ENCODE data around the gene ETFA. TPM values are rescaled to one million over a fixed set of nuclear protein-coding genes. Genes with fewer than 3 reads are reported as not detected.

The ETFA gene
- total RNA-seq, 2 experiments from 2014 or later = 166 to 168 TPM

DNA sequence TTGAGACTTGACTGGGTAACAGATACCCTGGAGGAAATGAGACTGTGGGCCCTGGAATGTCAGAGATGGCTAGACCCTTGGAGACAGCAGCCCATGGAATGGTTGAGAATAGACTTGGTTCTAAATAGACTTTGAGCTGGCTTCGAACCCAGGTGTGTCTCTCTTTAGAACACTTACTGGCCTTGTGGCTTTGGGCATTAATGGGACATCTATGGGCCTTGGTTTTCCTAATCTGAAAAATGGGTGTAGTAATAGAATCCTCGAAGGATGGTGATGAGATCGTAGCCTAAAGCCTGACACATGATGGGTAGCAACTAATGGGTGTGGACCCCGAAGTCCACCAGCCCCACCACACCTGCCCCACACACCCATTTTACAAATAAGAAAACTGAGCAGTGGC is 132.2 kb downstream of the ETFA start:
- Mint-ChIP-seq H3K27me3 (peaks cover 34% of the 10 kb centered on the region), H3K4me1 (peaks cover 1% of the 10 kb centered on the region), H3K27ac (no peak overlapping the region), H3K9me3 (no peaks in the 10 kb centered on the region), H3K4me3 (no peak overlapping the region), H3K36me3 (no peaks in the 10 kb centered on the region)
- no peak for DNase-seq

DNA sequence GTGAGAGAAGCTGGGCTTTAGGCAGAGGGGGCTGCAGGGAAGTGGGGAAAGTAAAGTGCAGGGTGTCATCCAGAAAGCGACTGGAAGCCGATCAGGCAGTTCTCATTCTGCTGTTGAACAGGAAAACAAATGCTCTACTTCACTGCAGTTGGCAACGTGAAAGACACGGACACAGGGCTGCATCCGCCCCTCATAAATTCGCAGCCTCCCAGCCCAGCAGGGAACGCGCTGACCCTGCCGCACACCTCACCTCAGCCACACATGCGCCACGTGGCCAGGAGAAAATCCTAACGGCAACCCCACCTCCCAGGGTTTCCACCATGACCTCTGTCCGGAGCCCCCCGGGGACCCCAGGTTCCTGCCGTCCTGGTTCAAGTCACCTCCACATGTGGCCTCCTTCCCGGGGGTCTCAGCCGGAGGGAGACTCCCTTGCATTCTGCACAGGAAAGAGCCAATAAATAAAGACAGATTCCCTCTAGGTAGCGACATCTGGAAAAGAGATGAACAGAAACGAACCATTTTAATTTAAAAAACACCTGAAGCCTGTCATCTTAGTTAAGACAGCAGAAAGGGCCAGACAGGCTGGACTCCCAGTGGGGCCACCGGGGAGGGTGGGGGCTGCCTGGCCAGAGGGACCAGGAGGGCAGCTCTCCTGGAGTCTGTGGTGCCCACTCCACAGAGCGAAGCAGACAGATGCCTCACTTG is 132.8 kb downstream of the ETFA start:
- Mint-ChIP-seq H3K9me3 (no peaks in the 10 kb centered on the region), H3K27ac (no peak overlapping the region), H3K4me3 (no peak overlapping the region), H3K4me1 (peaks cover 1% of the 10 kb centered on the region), H3K27me3 (peaks cover 28% of the 10 kb centered on the region), H3K36me3 (no peaks in the 10 kb centered on the region)
- DNase-seq = no peak

DNA sequence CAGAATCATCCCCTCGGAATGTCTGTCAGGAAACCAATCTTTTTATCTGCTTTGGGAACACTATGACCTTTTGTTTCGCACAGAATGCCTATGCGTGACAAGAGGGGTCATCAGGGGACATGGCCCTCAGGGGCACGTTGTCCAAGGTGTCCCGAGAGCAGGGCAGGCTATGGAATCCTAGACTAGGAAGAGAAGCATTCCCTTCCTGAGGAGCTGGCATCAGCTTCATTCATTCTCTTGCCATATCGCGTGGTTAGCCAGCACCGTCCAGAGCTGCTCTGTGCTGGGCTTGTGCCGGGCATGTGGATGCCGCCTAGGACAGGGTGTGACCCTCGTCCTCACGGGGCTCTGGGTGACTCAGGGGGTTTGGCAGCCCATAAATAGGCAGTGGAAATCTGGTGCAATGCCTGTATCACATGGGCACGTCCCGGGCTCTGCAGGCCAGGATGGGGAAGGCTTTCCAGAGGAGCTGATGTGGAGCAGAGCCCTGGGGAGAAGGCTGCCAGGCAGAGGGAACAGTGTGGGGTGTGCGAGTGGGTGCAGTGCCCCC is 133.7 kb downstream of the ETFA start:
- no peak overlapping the region for H3K27ac Mint-ChIP-seq
- H3K27me3 Mint-ChIP-seq = peaks cover 33% of the 10 kb centered on the region
- no peak for DNase-seq
- no peaks in the 10 kb centered on the region for H3K9me3 Mint-ChIP-seq
- H3K4me3 Mint-ChIP-seq = no peak overlapping the region
- no peaks in the 10 kb centered on the region for H3K36me3 Mint-ChIP-seq
- peaks cover 1% of the 10 kb centered on the region for H3K4me1 Mint-ChIP-seq

DNA sequence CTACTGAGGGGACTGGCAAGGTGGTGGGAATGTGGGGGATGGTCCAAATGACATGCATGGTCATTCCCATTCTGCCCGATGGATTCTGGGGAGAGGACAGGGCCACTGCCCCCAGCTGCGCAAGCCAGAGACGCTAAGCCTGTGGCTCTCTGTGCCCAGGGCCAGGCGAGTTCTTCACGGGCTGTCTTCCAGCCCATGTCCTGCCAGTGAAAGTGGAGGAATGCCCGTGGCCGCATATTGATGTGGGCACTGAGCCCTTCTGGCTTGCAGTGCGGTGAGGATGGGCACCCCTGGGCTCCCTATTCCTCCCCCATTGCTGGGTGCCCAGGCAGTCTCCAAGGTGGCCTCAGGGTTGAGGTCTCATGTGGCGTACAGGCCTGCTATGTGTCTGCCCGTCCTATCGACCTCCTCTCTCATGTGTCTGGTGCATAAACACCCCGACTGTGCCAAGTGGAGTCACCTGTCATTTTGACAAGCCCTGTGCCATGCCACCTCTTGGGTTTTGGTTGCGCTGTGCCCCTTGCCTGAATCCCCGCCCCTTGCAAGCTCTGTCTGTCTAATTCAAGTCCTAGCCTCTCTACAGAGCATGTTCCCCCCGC is 134.7 kb downstream of the ETFA start:
- Mint-ChIP-seq H3K9me3 (no peaks in the 10 kb centered on the region), H3K27ac (no peak overlapping the region), H3K4me1 (peaks cover 1% of the 10 kb centered on the region), H3K4me3 (no peak overlapping the region), H3K27me3 (peaks cover 33% of the 10 kb centered on the region), H3K36me3 (no peaks in the 10 kb centered on the region)
- no peak for DNase-seq

DNA sequence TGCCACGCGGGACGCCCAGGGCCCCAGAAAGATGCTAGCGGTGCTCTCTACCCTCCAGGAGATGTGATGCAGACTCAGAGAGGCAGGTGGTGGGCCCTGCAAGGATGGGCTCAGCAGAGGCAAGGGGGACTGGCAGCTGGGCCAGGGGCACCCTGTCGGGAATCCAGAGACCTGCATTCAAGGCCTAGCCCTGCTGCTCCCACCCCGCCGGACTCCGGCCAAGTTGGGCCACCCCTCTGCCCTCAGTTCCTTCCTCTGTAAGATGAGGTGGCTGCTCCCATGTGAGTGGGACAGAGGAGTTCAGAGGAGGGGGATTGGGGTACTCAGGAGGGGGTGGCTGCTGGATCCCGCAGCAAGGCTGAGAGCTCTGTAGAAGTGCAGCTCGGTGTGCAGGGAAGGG is 135.2 kb downstream of the ETFA start:
- no peaks in the 10 kb centered on the region for H3K36me3 Mint-ChIP-seq
- no peak for DNase-seq
- H3K4me1 Mint-ChIP-seq = no peaks in the 10 kb centered on the region
- peaks cover 28% of the 10 kb centered on the region for H3K27me3 Mint-ChIP-seq
- H3K27ac Mint-ChIP-seq = no peak overlapping the region
- no peak overlapping the region for H3K4me3 Mint-ChIP-seq
- H3K9me3 Mint-ChIP-seq = no peaks in the 10 kb centered on the region

DNA sequence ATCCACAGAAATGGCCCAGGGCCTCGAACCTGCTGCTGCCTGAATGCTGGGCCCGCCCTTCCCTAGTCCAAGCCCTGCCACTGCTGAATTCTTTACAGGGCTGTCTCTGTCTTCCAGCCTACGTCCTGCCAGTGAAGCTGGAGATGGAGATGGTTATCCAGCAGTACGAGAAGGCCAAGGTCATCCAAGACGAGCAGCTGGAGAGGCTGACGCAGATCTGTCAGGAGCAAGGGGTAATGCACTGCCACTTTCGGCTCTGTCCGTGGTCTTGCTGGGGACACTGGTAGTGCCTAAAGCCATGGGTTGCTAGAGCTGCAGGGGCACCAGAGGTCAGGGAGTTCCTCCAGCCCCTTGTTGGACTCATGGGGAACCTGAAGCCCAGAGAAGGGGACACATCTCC is 135.8 kb downstream of the ETFA start:
- Mint-ChIP-seq H3K4me1 (no peaks in the 10 kb centered on the region), H3K9me3 (no peaks in the 10 kb centered on the region), H3K27me3 (peaks cover 27% of the 10 kb centered on the region), H3K27ac (no peak overlapping the region), H3K36me3 (no peaks in the 10 kb centered on the region), H3K4me3 (no peak overlapping the region)
- no peak for DNase-seq

DNA sequence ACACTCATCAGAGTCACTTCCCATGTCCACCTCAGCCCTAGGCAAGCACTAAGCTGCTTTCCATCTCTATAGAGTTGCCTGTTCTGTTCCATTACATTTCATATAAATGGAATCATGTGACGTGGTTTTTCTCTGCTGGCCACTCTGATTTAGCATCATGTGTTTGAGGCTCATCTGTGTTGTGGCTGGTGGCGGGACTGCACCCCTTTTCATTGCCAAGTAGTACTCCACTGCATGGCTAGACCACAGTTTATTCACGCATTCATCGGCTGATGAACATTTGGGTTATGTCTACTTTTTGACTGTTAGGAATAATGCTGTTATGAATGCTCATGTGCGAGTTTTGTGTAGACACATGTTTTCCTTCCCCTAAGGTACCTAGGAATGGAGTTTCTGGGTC is 136.6 kb downstream of the ETFA start:
- Mint-ChIP-seq H3K4me3 (no peak overlapping the region), H3K9me3 (no peaks in the 10 kb centered on the region), H3K27me3 (peaks cover 27% of the 10 kb centered on the region), H3K4me1 (no peaks in the 10 kb centered on the region), H3K27ac (no peak overlapping the region), H3K36me3 (no peaks in the 10 kb centered on the region)
- no peak for DNase-seq

DNA sequence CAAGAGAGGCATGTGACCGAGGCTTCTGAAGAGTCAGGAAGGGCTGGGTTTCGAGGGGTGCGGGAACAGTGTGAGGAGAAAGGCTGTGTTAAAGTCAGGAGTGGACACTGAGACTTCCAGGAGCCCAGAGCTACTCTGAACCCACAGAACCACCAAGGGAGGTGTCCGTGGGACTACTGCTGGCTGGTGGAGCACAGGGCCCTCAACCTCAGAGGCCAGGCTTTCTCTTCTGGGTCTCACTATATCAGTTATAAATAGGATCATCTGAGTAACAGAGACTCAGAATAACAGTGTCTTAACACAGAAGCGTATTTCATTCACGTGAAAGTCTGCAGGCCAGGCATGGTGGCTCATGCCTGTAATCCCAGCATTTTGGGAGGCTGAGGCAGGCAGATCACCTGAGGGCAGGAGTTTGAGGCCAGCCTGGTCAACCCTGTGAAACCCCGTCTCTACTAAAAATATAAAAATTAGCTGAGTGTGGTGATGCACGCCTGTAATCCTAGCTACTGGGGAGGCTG is 137.9 kb downstream of the ETFA start:
- Mint-ChIP-seq H3K36me3 (no peaks in the 10 kb centered on the region), H3K9me3 (no peaks in the 10 kb centered on the region), H3K27ac (no peak overlapping the region), H3K4me1 (no peaks in the 10 kb centered on the region), H3K4me3 (no peak overlapping the region), H3K27me3 (peaks cover 25% of the 10 kb centered on the region)
- DNase-seq = no peak

DNA sequence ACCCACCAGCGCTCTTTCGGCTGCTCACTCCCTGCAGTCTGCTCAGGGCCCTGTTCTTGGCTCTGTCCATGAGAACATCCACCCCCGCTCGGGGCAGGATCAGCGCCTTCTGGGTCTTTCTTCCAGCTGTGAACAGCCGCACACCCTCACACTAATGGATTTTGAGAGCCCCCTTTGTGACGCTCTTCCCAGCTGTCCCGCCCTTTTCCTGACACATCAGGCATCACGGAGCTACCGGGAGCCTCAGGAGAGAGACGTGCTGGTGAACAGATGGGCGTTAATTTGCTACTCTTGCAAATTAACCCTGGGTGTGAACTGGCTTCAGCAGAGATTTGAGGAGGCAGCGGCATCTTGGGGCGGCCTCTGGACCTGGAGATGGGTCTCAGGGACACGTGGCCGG is 138.5 kb downstream of the ETFA start:
- Mint-ChIP-seq H3K27me3 (peaks cover 19% of the 10 kb centered on the region), H3K4me1 (no peaks in the 10 kb centered on the region), H3K36me3 (no peaks in the 10 kb centered on the region), H3K9me3 (no peaks in the 10 kb centered on the region), H3K27ac (no peak overlapping the region), H3K4me3 (no peak overlapping the region)
- DNase-seq = no peak

DNA sequence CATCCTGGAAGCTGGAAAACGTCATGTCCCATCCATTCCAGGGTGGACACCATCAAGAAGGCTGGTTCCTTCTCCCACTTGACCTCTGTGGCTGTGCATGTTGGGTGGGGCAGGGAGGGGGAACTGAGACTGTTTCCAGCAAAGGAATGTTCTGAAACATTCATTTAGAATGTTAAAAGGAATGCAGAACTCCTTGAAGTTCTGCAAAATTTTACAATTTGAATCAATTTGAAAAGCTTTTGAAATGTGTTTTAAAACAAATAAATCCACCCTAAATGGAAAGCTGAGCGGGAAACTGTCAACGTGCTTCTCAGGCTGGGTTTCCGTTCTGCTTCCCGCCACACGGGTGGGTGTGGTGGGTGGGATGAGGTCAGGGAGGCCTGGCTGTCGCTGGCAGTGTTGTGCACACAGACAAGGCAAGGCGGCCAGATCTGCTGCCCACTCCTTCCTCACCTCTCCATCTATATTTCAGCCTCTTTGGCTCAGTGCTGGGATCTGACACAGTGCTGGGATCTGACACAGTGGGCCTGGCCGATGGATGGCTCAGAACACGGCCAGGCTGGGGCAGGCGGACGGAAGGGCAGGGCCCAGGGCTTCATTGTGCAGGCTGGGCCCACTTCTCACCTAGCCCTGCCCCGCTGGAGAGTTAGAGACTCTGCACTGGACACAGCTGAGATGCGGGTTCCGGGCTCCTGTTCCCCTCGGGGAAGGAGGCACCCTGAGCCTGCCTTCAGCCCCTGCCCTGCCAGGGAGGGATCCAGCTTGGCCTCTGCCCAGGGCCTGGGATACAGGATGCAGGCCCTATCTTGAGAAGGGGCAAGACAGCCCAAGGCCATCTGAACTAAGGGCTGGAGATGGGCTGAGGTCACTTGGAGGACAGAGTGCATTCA is 141.1 kb downstream of the ETFA start:
- Mint-ChIP-seq H3K4me1 (no peaks in the 10 kb centered on the region), H3K27me3 (peaks cover 10% of the 10 kb centered on the region), H3K9me3 (no peaks in the 10 kb centered on the region), H3K4me3 (no peak overlapping the region), H3K27ac (no peak overlapping the region), H3K36me3 (no peaks in the 10 kb centered on the region)
- DNase-seq = no peak

DNA sequence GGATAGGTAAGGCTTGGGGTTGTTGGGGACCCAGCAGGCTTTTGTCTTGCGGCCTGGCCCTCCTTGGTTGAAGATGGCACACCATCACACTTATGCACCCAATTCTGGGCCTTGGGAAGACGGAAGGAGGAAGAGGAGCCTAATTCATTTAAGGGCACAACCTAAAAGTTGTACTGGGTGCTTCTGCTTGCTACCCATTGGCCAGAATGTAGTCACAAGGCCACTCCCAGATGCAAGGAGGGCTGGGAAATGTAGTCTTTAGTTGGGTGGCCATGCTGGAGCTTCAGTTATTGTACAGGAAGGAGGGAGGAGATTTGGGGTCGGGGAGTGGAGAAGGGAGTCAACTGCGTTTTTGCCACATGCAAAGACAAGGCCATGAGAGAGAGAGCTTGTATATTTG is 142.3 kb downstream of the ETFA start:
- no peaks in the 10 kb centered on the region for H3K36me3 Mint-ChIP-seq
- H3K4me3 Mint-ChIP-seq = no peak overlapping the region
- H3K27ac Mint-ChIP-seq = no peak overlapping the region
- peaks cover 10% of the 10 kb centered on the region for H3K27me3 Mint-ChIP-seq
- H3K4me1 Mint-ChIP-seq = no peaks in the 10 kb centered on the region
- DNase-seq = no peak
- no peaks in the 10 kb centered on the region for H3K9me3 Mint-ChIP-seq

DNA sequence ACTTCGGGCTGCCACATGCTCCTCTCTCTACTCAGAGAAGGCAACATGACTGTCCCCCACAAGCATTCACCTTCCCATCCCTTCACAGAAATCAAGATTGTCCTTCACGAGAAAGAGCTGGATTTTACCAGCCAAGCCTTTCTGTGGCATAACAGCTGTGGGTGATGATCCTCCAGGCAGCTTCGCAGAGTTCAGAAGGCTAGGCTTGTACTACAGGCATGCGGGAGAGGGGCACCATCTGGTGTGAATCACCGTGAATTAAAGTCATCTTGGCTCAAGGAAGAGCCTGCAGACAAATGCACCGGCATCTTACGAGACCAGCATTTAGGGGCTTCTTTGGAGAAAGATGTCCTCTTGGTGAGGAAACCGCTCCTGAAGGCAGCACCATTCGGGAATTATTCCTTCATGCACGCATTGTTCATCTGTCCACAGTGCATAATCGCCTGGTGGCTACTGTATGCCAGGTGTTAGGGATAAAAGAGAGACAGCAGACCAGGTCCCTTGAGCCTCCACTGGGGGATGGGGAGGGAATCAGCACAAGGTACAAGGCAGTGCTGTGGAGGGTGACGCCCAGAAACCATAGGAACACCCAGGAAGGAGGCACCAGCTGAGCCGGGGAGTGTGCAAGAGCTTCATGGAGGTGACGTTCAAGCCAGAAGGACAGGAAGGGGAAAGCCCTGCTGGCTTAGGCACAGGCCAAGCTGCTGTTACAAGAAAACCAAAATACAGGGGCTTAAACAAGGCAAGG is 142.9 kb downstream of the ETFA start:
- DNase-seq = no peak
- Mint-ChIP-seq H3K9me3 (no peaks in the 10 kb centered on the region), H3K36me3 (no peaks in the 10 kb centered on the region), H3K27me3 (peaks cover 10% of the 10 kb centered on the region), H3K27ac (no peak overlapping the region), H3K4me3 (no peak overlapping the region), H3K4me1 (no peaks in the 10 kb centered on the region)

DNA sequence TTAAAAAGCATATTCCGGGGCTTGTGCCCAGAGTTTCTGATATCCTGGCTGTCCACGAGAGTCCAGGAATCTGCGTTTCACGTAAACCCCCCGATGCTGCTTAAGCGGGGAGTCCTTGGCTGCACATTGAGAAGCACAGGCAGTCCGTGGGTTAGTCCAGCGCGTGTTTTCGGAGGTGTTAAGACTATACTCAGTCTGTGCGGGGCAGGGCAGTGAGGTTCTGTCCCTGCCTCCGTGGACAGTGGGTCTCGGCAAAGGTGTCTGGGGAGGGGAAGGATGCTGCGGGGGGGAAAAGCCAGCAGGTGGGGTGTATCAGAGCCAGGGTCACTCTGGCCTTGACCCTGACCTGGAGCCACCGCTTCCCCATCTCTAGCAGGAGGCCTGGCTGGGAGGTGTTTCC is 145.3 kb downstream of the ETFA start:
- no peak overlapping the region for H3K27ac Mint-ChIP-seq
- no peak for DNase-seq
- no peak overlapping the region for H3K4me3 Mint-ChIP-seq
- H3K36me3 Mint-ChIP-seq = no peaks in the 10 kb centered on the region
- H3K9me3 Mint-ChIP-seq = no peaks in the 10 kb centered on the region
- no peaks in the 10 kb centered on the region for H3K27me3 Mint-ChIP-seq
- no peaks in the 10 kb centered on the region for H3K4me1 Mint-ChIP-seq

Measured in activated naive CD8-positive, alpha-beta T cell treated with anti-CD3 and anti-CD28 coated beads for 36 hours (primary cell).